Occipital lobe (tissue), 3 donors: ENCODE measurements around the gene OSTF1. TPM values are rescaled to one million over a fixed set of nuclear protein-coding genes. Genes with fewer than 3 reads are reported as not detected.

Experiments
- DNase-seq: peaks from one replicate; lab custom pipeline; 2025; lab: John Stamatoyannopoulos, UW
- small RNA-seq: library from RNA; depleted of rRNA; stranded (forward); fragments of <200 nt; gene quantifications from one replicate; pipeline ENCODE3, GENCODE V24; 2014
- total RNA-seq: library from RNA; depleted of rRNA; stranded (reverse); fragments of >200 nt; gene quantifications from one replicate; pipeline ENCODE4 v1.2.3, GENCODE V29; 2014

Gene OSTF1
- total RNA-seq, 1 donor from 2014 or later = 20.1 TPM

DNA sequence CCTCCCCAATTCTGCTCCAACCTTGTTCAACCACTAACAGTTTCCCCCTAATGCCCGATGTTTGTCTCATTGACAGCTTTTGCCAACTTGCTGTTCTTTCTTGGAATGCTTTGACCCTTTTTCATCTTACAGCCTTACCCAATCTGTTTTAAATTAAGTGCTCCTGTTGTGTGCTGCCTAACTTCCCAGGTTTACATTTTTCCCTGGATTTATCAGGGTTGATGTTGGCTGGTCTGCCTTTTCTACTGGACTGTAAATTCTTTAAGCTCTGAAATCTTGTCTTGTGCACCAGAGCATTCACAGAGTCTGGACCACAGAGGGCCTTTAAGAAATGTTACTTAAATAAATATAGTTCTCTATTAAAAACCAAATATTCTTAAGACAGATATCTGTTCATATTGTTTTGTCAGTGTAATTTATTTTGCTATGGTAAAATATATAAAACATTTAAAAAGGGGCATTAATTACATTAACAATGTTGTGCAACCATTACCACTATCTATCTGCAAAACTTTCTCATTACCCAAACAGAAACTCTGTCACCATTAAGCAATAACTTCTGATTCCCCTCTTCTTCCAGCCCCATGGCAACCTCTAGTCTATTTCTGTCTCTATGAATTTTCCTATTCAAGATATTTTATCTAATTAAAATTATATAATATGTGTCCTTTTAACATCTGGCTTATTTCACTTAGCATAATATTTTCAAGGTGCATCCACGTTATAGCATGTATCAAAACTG is 73.0 kb downstream of the OSTF1 start:
- no peak for DNase-seq

DNA sequence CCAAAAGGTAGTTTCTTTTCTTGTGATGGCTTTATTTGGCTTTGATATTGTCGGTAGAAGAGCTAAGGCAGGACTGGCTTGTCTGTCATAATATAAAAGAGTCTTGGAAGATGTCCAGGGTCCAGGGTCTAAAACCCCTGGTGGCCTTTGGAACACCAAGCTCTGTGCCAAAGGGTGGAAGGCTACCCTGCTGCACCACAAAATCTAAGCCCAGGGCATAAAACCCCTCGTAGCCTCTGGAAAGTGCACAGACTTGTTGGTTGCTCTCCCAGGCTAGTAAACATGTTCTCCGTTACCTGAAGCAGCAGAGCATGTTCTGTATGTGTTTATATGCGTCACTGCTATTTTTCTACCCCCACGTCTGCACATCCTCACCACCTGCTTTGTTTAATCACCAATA is 75.5 kb downstream of the OSTF1 start:
- no peak for DNase-seq

DNA sequence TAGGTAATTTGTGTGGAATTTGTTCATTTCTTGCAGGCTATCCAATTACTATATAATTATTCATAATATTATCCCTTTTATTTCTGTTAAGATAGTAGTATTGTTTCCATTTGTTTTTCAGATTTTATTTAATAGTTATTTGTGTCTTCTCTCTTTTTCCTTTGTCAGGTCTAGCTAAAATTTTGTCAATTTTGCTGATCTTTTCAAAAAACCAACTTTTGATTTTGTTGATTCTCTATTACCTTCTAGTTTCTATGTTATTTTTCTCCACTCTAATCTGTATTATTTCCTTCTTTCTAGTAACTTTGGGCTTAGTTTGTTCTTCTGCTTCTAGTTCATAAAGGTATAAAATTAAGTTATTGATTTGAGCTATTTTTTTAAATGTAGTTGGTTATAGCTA is 76.3 kb downstream of the OSTF1 start:
- no peak for DNase-seq

DNA sequence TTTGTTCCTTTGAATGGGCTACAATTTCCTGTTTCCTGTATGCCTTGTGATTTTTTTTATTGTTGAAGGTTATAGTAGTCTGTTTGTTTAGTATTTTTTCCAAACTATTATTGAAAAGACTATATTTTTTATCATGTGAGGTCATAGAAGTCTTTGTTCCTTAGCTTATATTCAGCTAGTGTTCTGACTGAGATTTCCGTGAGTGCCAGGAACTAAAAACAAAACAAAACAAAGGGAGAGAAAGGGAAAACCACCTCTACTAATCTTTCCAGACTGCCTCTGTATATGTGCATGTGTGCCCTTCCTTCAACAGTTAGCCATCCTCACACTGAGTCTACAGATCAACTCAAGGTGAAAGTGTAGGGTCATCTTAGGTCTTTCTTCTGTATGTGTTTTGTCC is 79.0 kb downstream of the OSTF1 start:
- no peak for DNase-seq

DNA sequence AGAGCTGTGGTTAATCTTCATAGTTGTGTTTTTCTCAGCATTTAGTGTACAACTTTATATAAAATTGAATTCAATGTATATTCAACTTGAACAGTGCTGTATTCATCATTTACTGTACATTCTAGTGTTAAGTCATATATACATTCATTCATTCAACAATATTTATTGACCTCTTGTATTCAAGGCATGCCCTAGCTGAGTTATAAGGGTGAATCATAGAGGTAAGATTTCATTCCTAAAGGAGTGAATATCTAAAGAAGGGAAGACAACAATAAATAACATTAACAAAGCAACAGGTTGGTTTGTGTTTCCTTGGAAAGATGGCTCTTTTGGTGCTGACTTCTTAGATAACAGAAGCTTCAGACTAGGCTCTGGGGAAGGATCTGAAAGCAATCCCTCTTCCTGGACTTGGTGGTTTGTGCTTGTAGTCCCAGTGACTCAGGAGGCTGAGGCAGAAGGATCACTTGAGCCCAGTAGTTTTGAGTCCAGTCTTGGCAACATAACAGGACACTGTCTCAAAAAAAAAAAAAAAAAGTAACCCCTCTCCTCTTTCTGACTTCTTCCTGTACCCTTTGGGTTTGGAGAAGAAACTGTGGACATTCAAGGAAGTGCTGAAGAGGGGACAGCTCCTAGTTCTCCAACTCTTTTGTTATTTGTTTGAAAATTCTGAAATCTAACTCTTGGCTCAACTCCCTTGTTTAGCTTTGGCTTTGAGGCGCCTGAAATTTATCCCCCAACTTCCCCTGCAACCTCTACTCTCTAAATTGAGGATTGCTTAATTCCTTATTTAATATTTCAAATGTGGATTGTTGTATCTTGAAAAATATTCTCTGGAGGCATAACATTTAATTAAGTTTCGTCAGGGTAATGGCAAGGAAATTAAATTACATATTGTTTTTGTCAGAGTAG is 80.2 kb downstream of the OSTF1 start:
- no peak for DNase-seq

DNA sequence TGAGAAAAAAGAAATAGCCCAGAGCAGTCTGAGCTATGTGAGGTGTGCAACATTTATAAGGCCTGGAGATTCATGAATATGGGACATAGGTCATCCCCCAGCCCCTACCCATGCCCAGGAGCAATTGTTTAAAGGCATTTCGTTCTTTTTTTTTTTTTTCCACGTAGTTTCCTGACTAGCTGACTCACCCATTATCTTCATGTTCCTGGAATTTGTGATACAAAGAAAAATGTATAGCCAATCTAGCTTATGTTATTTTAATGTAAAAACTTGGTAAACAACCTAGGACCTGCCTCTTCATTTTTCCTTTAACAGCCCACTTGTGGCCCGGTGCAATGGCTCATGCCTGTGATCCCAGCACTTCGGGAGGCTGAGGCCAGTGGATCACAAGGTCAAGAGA is 81.3 kb downstream of the OSTF1 start:
- no peak for DNase-seq

DNA sequence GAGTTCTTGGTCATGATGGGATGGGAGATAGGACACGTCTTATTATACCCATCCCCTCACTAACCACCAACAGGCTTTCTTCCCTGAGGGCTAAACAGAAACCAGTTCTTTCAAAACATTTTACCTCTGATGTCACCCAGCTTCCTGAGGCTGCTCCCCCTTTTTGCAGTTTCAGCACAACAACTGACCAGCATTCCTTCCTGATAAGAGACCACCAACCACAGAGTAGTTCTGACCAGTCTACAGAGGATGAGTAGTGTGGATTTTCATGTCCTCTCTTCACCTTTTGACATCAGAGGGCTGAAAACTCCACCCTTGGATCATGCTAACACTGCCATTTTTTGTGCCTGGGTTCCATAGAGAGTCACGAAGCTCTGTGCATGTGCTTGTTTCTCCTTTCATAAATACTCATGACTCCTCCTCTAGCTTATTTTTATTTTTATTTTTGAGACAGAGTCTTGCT is 82.6 kb downstream of the OSTF1 start:
- DNase-seq = no peak

DNA sequence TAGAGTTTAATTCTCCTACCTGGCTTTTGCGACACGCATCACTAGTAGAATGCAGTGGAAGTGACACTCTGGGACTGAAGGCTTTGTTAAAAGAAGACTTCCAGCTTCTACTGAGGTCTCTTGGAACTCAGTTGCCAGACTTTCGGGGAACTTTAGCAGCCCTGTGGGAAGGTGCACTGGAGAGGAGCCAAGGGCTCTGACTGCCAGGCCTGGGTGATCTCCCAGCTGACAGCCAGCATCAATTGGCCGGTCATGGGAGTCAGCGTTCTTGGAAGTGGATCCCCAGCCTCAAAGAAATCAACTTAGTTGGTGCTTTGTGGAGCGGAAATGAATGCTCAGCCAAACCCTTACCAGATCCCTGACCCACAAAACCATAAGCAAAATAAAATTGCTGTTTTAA is 87.1 kb downstream of the OSTF1 start:
- DNase-seq = no peak

DNA sequence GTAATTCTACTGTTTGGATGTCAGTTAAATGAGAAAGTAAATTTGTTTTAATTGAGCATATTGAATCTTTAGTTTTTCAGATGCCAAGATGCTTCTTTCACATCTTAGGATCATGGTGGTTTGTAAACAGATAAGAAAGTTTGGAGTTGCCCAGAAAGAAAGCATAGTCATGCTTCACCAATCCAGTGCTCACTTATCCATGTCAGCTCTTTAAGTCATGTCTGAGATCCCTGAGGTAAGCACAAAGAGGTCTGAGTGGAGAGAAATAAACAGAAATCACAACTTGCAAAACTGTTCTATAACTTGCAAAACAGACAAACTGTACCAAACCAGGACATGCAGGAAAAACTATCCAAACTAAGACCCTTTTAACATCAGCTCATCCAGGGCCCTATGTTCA is 87.7 kb downstream of the OSTF1 start:
- DNase-seq = no peak

DNA sequence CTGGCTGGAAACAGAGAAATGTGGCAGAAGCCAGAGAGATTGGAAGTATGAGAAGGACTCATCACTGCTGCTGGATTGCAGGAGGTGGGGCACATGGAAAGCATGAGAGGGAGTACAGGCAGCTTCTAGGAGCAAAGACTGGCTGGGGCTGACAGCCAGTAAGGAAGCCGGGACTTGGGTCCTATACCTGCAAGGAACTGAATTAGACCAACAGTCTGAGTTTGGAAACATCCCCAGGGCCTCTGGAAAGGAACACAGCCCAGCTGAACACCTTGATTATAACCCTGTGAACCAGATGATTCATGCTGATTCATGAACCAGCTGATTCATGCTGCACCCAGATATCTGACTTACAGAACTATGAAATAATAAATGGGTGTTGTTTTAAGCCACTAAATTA is 93.4 kb downstream of the OSTF1 start:
- DNase-seq = no peak

DNA sequence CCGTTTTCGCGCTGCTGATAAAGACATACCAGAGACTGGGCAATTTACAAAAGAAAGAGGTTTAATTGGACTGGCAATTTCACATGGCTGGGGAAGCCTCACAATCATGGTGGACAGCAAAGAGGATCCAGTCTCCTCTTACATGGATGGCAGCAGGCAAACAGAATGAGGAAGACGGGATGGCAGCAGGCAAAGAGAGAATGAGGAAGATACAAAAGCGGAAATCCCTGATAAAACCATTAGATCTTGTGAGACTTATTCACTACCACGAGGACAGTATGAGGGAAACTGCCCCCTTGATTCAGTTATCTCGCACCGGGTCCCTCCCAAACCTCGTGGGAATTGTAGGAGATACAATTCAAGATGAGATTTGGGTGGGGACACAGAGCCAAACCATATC is 95.0 kb downstream of the OSTF1 start:
- DNase-seq = no peak

DNA sequence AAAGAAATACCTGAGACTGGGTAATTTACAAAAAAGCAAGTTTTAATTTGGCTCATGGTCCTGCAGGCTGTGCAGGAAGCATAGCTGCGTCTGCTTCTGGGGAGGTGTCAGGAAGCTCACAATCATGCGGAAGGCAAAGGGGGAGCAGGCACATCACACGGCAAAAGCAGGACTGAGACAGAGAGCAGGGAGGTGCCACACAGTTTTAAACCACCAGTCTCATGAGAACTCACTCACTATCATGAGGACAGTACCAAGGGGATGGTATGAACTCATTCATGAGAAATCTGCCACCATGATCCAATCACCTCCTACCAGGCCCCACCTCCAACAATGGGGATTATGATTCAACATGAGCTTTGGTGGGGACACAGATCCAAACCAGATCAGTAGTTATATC is 96.2 kb downstream of the OSTF1 start:
- no peak for DNase-seq

DNA sequence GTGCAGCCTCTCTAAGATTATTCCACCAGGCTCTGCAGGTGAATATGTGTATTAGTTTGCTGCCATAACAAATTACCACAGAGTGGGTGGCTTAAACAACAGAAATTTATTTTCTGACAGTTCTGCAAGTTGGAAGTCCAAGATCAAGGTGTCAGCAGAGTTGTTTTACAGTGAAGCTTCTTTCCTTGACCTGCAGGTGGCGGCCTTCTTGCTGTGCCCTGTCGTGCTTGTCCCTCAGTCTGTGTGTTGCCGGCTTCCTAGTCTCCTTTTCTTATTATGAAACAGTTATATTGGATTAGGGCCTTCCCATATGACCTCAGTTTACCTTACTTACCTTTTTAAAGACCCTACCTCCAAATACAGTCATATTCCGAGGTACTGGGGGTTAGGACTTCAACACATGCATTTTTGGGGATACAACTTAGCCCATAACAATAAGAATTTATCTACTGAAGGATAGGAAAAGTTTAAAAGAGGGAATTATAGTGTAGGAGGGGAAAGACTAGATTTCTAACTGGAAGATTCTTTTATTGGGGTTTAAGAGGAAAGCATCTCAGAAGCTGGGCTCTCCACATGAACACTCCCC is 97.4 kb downstream of the OSTF1 start:
- DNase-seq = no peak

DNA sequence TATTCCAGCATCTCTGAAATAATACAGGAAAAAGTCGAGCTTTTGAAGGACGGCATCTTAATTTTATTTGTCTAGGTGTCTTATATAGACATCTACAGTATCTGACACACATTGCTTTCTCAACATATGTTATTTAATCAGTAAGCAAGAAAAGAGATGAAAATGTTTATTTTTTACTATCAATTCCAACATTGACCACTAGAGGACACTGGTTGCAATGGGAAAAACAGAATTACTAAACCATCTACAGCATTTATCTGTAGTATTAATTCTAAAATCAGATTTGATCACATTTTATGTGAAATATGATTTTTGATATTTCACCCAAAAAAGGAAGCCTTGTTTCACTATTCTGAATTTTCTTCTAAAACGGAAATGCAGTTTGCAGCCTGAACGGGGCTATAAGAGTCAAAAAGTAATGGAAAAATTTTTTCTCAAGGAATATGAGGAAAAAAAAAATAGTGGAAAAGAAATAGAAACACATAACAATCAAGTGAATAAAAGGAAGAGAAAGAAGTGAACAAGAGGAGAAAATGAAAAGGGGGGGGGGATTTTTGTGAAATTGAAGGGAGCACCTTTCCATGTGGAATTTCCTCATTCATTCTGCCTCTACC is 98.6 kb downstream of the OSTF1 start:
- DNase-seq = no peak

DNA sequence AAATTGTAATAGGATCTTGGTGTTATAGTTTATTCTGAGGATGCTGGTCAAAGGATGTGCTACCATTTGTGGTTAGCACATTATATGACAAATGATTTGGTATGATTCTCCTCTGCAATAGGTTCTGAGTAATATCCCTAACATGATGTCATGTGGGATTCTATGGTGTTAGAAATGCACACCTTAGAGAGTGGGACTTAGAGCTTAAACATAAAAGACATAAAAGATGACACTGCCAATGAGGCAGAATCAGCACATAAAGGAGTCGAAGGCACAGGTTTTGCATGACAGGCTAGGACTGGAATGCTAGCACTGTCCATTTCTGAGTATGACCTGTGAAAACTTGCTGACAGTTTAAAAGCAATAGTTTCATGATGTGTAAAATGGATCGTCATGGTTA is 100.4 kb downstream of the OSTF1 start:
- DNase-seq = no peak

DNA sequence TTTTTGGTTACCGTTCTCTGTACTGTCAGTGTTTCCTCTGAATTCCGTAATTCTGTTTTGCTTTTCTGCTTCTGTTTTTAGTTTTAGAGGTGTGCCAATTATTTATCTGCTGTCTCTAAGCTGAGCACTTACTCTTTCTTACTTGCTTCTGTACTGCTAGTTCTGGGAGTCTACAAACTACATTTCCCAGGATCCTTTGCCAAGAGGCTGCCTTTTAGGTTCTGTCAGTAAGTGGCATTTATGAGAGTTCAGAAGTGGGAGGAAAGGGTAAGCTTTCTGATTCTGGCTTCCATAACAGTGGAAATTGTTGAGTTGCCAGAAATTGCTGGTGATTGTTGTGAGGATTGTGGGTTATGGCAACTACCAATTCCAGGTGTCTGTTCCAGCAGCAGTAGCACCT is 102.4 kb downstream of the OSTF1 start:
- no peak for DNase-seq

Small RNA genes lying within 50 kb of the gene (small RNA-seq; reads per million reads assigned to genes)
- not detected for gene RF00019

Other genes with a start within 250 kb of the OSTF1 start
- 1.1 TPM for gene TRPM6, start 200.6 kb upstream of the OSTF1 start, total RNA-seq
- 15.0 TPM for gene C9orf40, start 135.6 kb upstream of the OSTF1 start, total RNA-seq
- 76.3 TPM for gene CARNMT1, start 60.2 kb upstream of the OSTF1 start, total RNA-seq
- gene NMRK1, start 359 bp upstream of the OSTF1 start, total RNA-seq = 10.3 TPM